ENCODE results near the gene DNAH5.
"Not testable (repeated sequence)": the region's sequence is repeated elsewhere in the genome, so short reads cannot be mapped to it uniquely, and the experiment has no call there.

The DNAH5 gene

GRCh38 chr5:13944560-13945199 lies at the start of gene DNAH5:
TSS of gene DNAH5 (minus strand) at chr5:13944688. CDS start at chr5:13944438, 250 bp downstream.
- DNase-seq (ENCODE audit: low spot score) = no peak

- DNase-seq (ENCODE audit: low spot score) = no peak
Measured at GRCh38 chr5:13993926-13994325, 49.4 kb upstream of the DNAH5 start.

GRCh38 chr5:13992795-13993194 lies 48.3 kb upstream of the DNAH5 start:
- no peak for DNase-seq (ENCODE audit: low spot score)

- DNase-seq (ENCODE audit: low spot score) = no peak
Measured at GRCh38 chr5:13991365-13991764, 46.9 kb upstream of the DNAH5 start.

- no peak for DNase-seq (ENCODE audit: low spot score)
Measured at GRCh38 chr5:13990896-13991295, 46.4 kb upstream of the DNAH5 start.

GRCh38 chr5:13989832-13990231 lies 45.3 kb upstream of the DNAH5 start:
- DNase-seq (ENCODE audit: low spot score) = no peak

GRCh38 chr5:13987843-13988464 lies 43.5 kb upstream of the DNAH5 start:
- DNase-seq (ENCODE audit: low spot score) = peak; percentile 26

GRCh38 chr5:13985731-13986418 lies 41.4 kb upstream of the DNAH5 start:
- no peak for DNase-seq (ENCODE audit: low spot score)

GRCh38 chr5:13984888-13985287 lies 40.4 kb upstream of the DNAH5 start:
- DNase-seq (ENCODE audit: low spot score) = not testable (repeated sequence)

- peak; percentile 14 for DNase-seq (ENCODE audit: low spot score)
Measured at GRCh38 chr5:13976867-13977830, 32.7 kb upstream of the DNAH5 start.

- no peak for DNase-seq (ENCODE audit: low spot score)
Measured at GRCh38 chr5:13976223-13976622, 31.7 kb upstream of the DNAH5 start.

- no peak for DNase-seq (ENCODE audit: low spot score)
Measured at GRCh38 chr5:13975246-13975645, 30.8 kb upstream of the DNAH5 start.

- DNase-seq (ENCODE audit: low spot score) = no peak
Measured at GRCh38 chr5:13973724-13974123, 29.2 kb upstream of the DNAH5 start.

GRCh38 chr5:13972029-13972428 lies 27.5 kb upstream of the DNAH5 start:
- DNase-seq (ENCODE audit: low spot score) = no peak

GRCh38 chr5:13957032-13957645 lies 12.7 kb upstream of the DNAH5 start:
- DNase-seq (ENCODE audit: low spot score) = peak; percentile 13

- DNase-seq (ENCODE audit: low spot score) = no peak
Measured at GRCh38 chr5:13956471-13956870, 12.0 kb upstream of the DNAH5 start.

- DNase-seq (ENCODE audit: low spot score) = no peak
Measured at GRCh38 chr5:13955896-13956295, 11.4 kb upstream of the DNAH5 start.

- no peak for DNase-seq (ENCODE audit: low spot score)
Measured at GRCh38 chr5:13946111-13946510, 1.6 kb upstream of the DNAH5 start.

- DNase-seq (ENCODE audit: low spot score) = no peak
Measured at GRCh38 chr5:13945271-13945670, 783 bp upstream of the DNAH5 start.

- no peak for DNase-seq (ENCODE audit: low spot score)
Measured at GRCh38 chr5:13943676-13944075, 812 bp downstream of the DNAH5 start.

GRCh38 chr5:13941468-13941867 lies 3.0 kb downstream of the DNAH5 start:
- DNase-seq (ENCODE audit: low spot score) = no peak

GRCh38 chr5:13939638-13940037 lies 4.8 kb downstream of the DNAH5 start:
- DNase-seq (ENCODE audit: low spot score) = no peak
